Fibroblast of peridontal ligament (primary cell): ENCODE data around the gene TNS1.

Experiments used
- DNase-seq: peaks from one replicate; pipeline ENCODE4 v3.0.0-alpha.2; 2010; ENCODE audit errors: extremely low read depth

The TNS1 gene

DNA sequence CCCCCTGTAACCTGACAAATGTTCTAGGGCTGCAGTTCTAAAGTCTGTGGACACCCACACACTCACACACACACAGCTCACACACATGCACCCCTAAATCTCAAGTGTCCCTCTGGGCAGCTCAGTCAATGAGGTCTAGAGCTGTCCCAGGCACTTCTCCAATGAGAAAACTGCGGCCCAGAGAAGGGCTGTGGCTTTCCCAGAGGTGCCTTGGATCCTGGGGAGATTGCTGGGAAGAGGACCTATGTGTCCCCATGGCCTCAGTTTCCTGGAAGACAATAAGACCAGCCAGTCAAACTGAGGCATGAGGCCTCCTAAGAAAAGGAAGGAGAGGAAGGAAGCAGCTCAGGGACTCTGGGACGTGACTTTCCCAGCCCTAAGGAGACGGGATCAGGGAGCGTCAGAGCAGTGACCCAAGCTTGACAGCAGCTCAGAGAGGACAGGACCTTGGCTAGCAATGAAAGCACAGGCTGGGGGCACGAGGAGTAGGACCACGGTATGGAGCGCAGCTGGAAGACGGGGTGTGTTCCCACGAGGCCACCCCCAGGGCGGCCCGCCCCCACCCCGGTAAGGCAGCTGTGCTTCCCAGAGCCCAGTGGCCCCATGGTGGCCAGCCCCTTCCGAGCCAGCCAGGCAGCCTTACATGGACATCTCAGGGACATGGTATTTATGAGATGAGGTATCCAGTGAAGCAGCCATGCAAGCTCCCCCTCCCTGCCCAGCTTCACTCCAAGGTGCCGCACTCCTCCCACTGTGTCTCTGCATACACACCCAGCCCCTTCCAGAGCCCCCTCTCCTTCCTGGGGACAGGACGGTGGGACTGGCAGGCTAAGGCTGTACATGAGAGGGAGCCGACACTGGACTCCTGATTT lies 46.0 kb downstream of the TNS1 start:
- no peak for DNase-seq

- DNase-seq, result no peak
These were observed 46.8 kb downstream of the TNS1 start for GRCh38 chr2:217955881-217956493.

DNA sequence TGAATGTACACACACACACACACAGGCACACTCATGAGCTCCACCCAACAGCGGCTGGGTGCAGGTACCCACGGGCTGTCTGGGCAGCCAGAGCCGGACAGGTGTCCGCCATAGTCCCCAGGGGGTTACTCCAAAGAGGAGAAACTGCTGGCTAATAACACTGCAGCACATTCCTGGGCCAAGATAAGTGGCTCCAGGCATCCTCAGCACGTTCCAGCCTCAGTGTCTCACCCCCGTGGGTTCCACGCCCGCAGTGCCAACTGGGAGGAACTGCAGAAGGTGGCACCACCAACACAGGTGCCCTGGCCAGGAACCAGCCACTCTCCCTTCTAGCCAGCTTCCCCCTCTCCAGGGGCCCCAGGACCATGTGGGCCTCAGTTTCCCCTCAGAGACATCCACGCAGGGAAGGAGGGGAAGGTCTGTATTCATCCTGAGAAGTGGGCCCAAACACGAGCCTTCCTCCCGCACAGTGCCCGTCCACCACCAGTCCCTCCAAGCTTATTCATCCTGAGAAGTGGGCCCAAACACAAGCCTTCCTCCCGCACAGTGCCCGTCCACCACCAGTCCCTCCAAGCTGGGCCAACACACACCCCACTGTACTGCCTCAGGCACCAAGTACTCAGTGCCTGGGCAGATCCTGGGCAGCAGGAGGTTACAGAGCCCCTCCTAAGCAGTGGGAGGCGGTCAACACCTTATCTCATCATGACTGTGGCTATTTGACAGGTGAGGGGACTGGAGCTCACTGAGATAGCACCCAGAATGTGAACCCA lies 47.6 kb downstream of the TNS1 start:
- DNase-seq, result no peak

DNA sequence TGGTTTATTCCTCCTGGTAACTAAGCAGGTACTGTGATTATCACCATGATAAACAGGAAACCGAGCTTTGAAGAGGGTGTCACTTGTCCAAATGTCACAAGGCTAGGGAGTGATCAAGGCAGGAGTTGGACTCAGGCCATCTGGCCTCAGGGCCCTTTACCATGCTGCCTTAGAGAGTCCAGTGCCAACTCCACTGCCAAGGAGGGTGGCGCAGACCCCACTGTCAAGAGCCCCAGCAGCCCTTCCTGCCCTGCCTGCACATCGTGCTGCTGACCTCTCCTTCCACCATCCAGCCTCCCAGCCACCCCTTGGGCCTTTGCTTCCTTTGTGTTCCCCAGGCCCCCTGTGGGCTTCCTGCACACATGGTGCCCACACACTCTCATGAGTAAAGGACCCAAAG lies 48.3 kb downstream of the TNS1 start:
- DNase-seq, result no peak

DNA sequence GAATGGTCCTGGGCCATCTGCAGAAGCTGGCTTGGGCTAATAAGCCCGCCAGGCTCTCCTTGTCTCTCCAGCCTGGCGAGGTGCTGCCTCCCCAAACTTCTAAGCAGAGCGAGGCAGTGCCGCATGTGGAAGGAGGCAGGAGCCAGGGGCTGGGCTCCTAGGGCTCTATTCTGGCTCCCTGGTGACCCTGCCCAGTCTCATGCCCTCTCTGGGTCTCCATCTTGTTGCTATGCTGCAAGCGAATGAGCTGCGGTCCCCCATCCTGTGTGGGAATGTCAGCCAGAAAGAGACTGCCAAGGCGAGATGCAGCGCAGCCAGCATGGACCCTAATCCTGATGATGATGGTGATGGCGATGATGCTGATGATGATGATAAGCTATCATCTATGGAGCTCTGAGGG lies 48.7 kb downstream of the TNS1 start:
- DNase-seq, result no peak

GRCh38 chr2:217953531-217953932 lies 49.3 kb downstream of the TNS1 start:
- DNase-seq, result no peak

- no peak for DNase-seq
These were observed 49.7 kb downstream of the TNS1 start for GRCh38 chr2:217953011-217953481.

DNA sequence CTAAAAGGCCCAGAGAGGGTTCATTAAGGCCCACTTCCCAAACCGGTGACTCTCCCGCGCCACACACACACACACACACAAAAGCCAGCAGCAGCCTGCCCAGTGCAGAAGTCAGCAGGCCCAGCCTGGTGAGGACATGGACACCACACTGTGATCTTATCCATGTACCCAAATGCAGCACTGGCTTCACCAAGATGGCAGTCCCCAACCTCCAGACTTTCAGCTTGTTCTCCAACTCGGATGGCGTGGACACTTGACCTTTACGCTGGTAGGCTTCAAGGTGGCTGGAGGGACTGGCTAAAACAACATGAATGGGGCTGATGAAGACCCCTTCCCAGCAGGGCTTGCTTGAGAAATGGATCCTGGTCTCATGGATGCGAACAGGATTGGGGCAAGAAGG lies 50.4 kb downstream of the TNS1 start:
- DNase-seq, result no peak

DNA sequence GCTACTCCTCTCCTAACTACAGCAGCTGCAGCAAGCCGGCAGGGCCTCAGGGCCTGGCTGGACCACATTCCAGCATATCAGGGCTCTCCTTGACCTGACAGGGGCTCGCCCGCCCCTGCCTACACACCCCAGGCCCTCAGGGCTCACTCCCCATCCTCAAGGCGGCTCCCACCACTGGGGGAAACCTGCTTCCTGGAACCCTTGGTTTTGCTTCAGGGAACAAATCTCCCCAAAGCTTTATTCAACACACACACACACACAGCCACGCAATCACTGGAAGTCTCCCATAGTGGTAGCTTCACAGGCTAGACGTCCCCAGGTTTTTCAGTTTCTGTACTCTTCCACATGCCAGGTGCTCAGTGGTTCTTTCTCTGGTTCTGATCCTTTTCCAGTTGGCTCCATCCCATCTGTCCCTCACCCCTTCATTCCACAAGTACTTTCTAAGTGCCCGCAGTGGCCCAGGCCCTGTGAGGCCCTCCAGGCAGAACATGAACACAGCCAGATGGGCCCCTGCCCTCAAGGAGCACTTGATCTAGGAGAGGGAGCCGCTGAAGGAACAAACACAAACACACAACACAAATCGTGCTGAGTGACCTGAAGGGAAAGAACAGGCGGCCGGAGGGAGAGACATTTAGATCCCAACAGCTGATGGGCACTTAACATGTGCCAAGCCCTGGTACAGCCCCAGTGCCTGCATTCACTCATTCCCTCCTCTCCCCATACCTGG lies 51.1 kb downstream of the TNS1 start:
- DNase-seq, result no peak

GRCh38 chr2:217951091-217951490 lies 51.7 kb downstream of the TNS1 start:
- DNase-seq, result no peak

DNA sequence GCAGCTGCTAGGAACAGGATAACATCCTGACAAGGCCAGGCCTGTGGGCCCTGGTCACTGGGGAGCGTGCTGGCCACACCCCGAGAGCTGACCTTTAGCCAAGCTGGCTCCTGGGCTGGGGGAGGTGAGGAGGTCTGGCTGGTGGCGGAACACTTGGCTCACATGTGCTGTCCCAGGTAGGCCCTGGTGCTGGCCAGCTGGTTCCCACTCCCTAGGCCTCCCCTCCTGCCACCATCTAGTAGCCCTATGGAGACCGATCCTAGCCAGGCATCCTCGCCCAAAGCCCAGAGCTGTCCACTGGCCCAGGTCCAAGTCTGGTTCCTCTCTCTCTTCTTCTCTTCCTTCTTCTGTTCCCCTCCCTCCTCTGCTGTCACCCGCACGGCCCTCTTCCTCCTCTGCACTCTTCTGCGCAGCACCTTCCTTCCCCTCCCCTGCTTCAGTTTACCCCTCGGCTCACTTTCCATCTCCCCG lies 52.4 kb downstream of the TNS1 start:
- DNase-seq, result no peak

DNA sequence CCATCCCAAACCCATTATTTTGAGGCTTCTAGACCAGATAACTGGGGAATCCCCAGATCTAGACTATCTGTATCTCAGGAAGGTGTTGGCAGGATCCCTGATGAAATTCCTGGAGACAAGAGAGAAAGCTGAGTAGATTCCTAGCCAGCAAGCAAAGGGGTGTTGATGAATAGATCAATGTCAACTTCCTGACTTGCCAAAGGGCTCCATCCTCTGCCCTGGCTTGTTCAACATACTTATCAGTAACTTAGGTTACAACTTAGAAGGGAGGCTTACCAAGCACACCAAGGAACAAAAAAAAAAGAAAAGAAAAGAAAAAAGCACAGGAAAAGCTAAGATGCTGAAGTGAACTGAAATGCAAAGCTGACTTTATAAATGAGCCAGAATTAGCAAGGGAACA lies 53.3 kb downstream of the TNS1 start:
- no peak for DNase-seq

GRCh38 chr2:217948897-217949296 lies 53.9 kb downstream of the TNS1 start:
- DNase-seq, result no peak

DNA sequence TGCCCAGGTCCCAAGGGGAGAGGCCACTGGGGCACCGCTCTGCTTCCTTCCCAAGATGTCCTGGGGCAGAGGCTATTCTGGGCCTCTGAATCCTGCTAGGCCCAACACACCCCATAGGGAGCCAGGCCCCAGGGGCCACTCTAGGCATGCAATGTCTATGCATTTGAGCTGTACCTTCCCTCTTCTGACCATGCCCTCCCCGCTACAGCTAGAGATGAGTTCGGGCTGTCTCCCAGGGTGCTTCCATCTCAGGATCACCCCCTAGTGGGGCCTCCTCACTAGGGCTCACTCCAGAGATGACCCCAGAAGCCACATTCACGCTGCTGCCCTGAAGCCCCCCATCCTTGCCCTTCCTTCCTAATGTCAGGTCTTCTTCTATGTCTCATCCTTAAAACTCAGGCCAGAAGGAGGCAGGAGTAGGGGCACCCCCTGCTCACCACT lies 54.4 kb downstream of the TNS1 start:
- DNase-seq, result no peak

DNA sequence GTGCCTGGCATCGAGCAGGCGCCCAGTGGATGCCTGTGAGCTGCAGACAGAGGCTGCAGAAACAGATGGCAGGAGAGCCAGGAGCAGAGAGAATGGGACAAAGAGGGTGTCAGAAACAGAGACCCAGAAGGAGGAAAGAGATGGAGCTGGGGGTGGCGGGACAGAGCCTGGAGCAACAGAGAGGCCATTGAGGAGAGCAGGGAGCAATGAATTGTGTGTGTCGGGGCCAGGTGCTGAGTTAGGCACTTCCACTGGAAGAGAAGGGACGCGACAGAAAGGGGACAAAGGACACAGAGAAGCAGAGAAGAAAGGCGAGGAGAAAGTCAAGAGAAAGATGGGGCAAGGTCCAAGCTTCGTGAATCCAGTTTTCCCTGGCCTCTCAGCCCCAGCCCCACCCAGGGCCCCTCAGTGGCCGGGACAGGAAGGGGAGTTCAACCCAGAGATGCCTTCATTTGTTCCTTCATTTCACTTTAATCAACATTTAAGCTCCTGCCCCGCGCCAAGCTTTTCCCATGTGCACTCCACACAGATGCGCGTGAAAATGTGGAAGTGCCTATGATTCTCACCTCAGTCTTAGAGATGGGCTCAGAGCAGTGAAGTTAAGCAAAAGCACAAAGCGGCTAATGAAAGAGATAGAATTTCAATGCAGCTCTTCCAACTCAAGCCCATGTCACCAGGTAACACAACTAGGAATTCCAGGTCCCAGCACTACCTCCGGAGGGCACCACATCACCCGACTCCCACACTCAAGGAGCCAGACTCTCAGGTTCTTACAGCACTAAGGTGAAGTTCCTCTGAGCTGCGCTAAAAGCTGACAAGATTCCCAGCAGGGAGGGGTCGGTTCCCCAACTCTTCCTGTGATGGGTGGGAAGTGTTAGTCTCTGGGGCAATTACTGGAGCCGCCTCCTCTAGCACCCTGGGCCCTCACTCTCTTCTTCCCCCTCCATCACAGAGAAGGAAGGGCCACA lies 55.1 kb downstream of the TNS1 start:
- DNase-seq, result no peak

- DNase-seq, result no peak
These were observed 56.7 kb downstream of the TNS1 start for GRCh38 chr2:217946051-217946450.

DNA sequence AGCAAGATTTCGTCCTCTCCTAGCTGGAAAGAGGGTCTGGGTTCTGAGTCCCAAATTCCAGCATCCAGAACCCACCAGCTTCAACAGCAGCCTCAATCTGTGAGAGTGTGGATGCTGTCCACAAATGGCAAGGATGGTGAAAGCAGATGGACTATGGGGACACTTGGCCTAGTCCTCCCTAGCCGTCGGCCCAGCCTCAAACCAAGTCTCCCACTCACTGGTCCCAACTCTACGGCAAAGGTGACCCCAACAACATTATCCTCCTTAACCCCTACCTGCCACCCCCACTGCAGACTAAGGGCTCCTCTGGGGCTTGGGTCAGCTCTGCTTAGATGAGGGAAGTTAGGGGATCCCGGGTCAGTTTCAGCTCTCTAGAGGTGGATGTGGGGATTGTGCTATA lies 57.3 kb downstream of the TNS1 start:
- DNase-seq, result no peak

GRCh38 chr2:217944923-217945322 lies 57.9 kb downstream of the TNS1 start:
- DNase-seq, result no peak

GRCh38 chr2:217944366-217944765 lies 58.4 kb downstream of the TNS1 start:
- DNase-seq, result no peak
